Inflammatory macrophage treated with lipopolysaccharide for 1 hour (primary cell): ENCODE results near the gene MTPN.
A peak's percentile ranks its signal among the peaks of the same experiment; 100 is the strongest.

ENCODE experiments used
- DNase-seq, 2 donors: peaks; one replicate each; pipeline ENCODE4 v3.0.0-alpha.2; 2020 to 2022

Gene MTPN

DNA sequence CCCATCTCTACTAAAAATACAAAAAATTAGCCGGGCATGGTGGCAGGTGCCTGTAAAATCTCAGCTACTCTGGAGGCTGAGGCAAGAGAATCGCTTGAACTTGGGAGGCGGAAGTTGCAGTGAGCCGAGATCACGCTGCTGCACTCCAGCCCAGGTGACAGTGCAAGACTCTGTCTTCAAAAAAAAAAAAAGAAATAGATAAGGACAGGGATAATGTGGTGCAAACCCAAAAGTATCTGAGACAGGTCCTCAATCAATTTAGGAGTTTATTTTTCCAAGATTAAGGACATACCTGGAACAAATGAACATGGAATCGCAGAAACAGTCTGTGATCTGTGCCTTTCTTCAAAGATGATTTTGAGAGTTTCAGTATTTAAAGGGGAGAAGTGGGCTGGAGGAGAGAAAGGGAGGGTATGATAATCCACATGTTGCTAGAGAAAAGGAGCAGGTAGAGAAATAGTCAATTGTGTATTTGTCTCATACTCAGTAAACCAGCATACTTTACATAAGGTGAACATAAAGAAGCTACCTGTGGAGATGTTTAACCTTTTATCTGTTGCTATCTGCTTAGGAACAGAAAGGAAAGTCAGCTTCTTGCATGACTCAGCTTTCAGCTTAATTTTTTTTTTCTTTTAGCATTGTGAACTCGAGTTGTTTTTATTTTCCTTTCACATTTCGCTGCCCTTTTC is 4.9 kb upstream of the MTPN start:
- no peak for DNase-seq

GRCh38 chr7:135980665-135981180 is 3.6 kb upstream of the MTPN start:
- peak; percentile 88 to 94 for DNase-seq

DNA sequence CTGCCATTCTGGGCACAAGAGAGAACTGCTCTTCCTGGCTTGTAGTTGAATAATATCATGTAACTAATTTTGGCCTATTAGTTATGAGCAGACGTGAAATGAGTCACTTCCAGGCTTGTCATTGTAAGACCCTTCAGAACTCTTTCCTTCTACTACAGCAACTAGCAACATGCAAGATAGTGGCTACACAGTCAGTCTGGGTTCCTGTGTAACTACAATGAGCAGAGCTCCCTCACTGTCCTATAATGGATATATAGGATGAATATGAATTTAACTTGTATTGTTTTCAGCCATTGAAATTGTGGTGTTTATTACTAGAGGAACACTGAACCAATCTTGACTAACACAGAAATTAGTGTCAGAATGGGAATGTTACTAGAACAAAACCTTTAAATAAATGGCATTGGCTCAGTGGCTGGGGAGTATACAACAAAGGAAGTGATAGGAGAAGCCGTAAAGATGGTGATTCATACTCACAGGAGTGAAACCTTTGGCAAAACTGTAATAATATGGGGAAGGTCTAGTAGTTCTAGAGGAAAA is 2.9 kb upstream of the MTPN start:
- peak; percentile 64 to 72 for DNase-seq

DNA sequence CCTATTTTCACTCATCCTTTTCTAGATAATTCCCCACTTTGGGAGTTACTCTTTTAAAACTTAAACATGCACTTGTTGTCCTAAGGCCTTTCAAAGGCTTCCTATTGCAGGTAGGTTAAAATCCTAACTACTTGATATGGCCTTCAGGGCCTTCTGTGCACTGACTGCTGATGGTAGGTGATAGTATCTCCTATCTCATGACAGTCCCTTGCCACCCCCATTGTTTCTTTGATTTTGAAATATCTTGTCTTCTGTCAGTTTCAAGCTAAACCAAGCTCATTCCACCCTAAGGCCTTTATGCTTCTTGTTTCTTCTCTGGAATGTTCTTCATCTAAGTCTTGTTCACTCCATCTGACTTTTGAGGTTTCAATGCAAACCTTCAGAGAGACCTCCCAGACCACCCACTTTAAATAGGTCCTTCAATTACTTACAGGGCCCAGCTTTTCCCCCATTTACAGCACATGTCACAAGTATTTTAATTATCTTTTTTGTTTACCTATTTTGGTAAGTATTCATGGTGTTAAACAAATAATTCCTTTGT is 2.4 kb upstream of the MTPN start:
- peak in 1 of 2 donors; percentile 44 for DNase-seq

GRCh38 chr7:135978624-135979023 is 1.5 kb upstream of the MTPN start:
- no peak for DNase-seq

- DNase-seq: no peak
Measured at GRCh38 chr7:135977742-135978066, 545 bp upstream of the MTPN start.

GRCh38 chr7:135976312-135977006 is 700 bp downstream of the MTPN start:
- DNase-seq: peak; percentile 25 to 38

DNA sequence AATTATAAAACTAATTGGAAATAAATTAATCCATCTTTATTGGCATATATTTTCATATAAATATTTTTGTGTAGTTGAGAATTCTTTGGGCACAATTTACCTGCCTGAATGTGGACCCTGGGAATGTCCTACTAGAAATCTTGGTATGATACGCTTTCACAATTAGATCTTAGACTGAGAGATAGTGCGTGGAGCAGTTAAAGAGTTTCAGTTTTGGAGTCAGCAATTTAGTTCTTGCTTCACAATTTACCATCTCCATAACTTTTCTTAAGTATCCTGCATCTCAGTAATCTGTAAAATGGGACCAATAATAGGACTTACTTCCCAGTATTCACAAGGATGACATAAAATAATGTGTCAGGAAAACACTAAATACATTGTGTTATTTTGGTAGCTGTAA is 2.0 kb downstream of the MTPN start:
- DNase-seq: no peak

DNA sequence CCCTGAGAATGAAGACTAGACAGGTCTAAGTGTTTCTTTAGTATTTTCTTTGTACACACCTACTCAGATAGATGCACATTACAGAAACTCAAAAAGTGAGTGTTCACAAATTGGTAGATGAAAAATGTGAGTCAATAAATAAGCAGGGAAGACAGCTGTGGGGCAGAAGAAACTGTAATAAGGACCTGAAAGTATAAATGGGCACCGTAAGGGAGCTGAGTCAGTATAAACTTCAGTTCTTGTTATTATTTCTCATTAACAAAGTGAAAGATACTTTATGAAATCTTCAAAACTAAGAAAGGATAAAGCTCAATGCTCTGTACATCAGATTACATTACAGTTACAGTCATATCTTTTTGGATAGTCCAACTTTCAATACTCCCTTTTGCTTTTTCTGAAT is 2.5 kb downstream of the MTPN start:
- DNase-seq: no peak

GRCh38 chr7:135971366-135971725 is 5.8 kb downstream of the MTPN start:
- DNase-seq: no peak

GRCh38 chr7:135970682-135971365 is 6.3 kb downstream of the MTPN start:
- peak; percentile 41 to 58 for DNase-seq

DNA sequence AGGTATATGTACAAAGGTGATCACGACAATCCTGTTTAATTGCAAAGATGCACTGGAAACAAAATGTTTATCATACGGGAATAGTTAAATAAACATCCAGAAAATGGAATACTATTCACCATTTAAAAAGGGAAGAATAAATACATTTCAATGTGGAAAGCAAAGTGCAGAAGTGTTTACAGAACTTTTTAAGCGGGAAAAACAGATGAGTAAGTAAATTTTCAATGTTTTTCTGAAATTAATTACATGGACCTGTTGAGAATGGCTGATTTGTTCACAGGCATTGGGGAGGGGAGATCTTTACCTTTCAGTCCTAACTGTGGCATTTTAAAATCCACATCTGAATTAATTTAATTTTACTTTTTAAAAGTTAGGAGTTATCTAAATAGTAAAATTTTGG is 7.1 kb downstream of the MTPN start:
- DNase-seq: no peak

- DNase-seq: no peak
Measured at GRCh38 chr7:135966341-135967043, 10.7 kb downstream of the MTPN start.

- no peak for DNase-seq
Measured at GRCh38 chr7:135965602-135966001, 11.6 kb downstream of the MTPN start.

DNA sequence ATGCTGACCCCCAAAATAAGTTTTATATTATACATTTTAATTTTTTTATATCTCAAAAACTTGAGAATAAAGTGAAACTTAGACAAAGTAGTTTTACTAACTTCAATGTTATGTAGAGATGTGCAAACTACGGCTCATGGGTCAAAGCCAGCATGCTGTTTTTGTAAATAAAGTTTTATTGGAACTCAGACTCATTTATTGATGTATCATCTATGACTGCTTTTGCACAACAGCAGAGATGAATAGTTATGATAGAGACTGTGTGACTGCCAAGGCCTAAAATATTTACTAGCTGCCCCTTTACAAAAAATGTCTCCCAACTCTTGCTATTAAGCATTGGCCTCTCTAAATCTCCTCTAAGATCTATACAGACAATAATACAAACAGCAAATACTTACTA is 12.4 kb downstream of the MTPN start:
- DNase-seq: no peak

DNA sequence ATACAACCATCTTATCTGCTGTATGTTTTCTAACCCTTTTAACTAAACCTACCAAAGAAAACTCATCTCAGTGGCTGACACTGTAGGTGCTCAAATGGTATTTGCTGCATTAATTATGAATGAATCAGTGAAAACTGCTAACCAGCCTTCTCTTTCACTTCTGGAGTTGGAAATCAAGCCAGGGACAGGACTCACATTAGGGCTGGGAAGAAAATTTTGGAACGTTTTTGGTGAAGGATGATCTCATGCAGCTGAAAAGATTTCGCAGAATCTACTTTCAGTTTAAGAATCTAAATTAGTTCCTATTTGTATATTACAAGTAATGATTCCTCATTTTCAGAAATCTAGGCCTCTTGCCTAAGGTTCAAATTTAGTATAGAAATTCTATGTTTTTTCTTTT is 12.9 kb downstream of the MTPN start:
- peak; percentile 60 to 64 for DNase-seq

DNA sequence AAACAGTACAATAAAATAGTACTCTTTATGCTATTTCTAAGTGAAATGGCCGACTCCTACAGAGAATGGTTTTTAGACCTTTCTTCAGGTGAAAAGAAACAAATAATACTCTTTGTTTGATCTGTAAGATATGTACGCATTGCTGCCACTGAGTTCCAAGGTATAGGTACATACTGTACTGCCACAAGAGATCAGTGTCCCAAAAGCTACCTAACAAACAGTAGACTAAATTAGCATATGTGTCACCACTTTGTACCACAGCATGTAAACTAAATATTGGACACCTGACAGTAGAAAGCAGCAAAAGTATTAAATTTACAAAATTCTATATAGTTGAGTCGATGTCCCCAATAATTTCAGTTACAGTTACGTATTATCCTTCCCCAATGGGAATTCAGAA is 14.4 kb downstream of the MTPN start:
- DNase-seq: no peak

DNA sequence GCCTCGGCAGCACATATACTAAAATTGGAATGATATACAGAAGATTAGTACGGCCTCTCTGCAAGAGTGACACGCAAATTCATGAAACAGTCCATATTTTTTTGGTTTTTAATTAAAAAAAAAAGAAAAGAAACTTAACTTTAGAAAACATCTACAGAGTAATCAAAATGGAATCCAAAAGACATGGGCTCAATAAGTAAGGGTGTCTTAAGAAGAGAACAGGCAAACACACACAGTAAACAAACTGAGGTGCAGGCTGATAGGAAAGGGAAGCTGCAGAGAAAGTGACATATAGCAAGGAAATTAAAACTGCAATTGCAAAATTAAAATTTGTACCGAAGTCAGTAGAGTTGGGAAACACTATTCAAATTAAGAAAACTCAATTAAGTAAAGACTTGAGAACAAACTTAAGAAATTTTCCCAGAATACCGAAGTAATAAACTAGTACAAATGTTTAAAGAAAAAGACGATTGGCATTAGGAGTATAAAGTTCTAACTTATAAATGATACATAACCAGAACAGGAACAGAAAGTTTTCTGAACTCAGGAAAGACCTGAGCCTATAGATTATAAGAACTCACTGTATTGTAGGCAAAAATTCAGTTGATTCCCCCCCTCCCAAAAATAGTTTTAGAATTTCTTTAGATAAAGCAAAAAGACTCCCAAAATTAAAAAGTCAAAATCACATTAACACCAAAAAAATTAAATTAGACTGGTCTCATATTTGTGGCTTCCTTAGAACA is 16.3 kb downstream of the MTPN start:
- DNase-seq: peak in 1 of 2 donors; percentile 43

GRCh38 chr7:135959646-135960363 is 17.4 kb downstream of the MTPN start:
- DNase-seq: no peak

DNA sequence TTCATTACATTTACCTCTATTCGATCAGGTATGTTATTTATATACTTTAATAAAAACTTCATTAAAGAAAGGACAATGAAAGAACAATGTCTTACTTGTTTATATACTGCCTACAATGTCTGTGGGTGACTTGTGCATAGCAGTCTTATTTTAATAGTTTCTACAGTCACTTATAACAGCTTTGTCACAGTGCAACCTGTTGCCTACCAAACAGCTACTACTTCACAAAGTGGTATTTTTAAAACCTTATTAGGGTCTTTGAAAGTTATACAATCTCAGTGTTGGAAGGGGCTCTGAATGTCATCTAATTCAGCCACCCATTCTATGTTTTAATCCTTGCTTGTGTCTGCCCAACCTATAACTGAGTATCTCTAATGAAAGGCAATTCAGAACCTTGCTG is 19.0 kb downstream of the MTPN start:
- no peak for DNase-seq

- no peak for DNase-seq
Measured at GRCh38 chr7:135957627-135958026, 19.5 kb downstream of the MTPN start.
